PC-3 (cell line): ENCODE data around the gene PLA2G4A.

Experiments used
- CTCF ChIP-seq: fragments of 300-600 bp; sonication (generic); conservative IDR thresholded peaks from 2 replicates; pipeline ENCODE4 v1.5.1; 2017; ENCODE audit warnings: antibody characterized with exemption, low read depth, mild to moderate bottlenecking, low read length
- EZH2 ChIP-seq: fragments of 300-600 bp; sonication (generic); IDR thresholded peaks from one replicate; pipeline ENCODE4 v1.6.1; 2017; ENCODE audit warnings: antibody characterized with exemption, mild to moderate bottlenecking, low read length; ENCODE audit not compliant: unreplicated experiment

GRCh38 chr1:186894415-186894814 is 65.7 kb downstream of the PLA2G4A start:
- no peak for TF ChIP-seq CTCF
- no peak for TF ChIP-seq EZH2
